ENCODE measurements around the gene CARD6.
"Not testable (repeated sequence)": the region's sequence is repeated elsewhere in the genome, so short reads cannot be mapped to it uniquely, and the experiment has no call there.

CARD6 gene

DNA sequence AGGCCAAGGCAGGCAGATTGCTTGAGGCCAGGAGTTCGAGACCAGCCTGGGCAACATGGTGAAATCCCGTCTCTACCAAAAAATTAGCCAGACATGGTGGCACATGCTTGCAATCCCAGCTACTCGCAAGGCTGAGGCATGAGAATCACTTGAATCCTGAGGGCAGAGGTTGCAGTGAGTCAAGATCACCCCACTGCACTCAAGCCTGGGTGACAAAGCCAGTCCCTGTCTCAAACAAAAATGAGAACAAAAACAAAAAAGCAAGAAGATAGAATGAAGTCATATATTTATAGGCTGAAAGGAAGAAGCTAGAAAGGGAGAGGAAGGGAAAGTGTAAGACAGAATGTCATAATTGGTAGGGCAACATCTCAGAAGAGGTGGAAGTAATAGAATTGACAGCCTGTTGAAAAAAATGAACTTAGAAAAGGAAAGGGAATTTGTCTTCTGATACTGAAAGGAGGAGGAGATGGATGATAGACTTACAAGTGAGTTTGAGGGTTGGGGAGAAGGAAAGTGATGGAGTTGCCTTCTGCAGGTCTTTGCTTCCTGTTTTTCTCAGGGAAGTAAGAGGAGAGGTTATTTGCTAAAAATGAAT is 32.2 kb downstream of the CARD6 start:
- no peak for DNase-seq (ENCODE audit: low read depth in 2 of 2, low spot score in 1 of 2)

DNA sequence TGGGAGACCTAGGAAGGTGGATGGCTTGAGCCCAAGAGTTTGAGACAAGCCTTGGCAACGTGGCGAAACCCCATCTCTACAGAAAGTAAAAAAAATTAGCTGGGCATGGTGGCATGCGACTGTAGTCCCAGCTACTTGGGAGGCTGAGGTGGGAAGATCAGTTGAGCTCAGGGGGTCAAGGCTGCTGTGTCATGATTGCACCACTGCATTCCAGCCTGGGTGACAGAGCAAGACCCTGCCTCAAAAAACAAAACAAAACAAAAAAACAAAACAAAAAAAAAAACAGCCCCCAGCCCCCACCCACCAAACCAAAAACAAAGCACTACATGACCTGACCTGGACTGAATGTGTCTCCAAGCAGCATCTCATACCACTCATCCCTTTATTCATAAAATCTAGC is 34.8 kb downstream of the CARD6 start:
- DNase-seq (ENCODE audit: low read depth in 2 of 2, low spot score in 1 of 2): no peak

DNA sequence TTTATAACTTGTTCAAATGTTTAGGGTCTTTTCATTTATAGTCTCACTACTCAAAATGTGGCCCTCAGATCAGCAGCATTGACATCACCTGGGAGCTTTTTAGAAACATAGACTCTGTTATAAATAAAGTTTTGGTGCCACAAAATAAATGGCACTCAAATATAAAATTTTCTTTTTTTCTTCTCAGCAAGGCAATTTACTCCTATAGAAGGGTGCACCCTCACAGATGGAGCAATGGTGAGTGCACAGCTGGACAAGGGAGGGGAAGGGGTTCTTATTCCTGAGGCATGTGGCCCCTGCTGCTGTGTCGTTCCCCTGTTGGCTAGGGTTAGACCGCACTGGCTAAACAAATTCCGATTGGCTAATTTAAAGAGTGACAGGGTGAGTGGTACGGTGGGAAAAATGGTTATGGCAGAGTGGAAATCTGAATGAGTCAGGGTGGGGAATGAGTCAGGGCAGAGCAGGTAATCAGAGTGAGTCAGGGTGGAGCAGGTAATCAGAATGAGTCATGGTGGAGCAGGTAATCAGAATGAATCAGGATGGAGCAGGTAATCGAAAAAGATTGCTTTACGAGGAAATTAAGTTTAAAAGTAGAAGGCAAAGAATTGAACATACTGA is 36.3 kb downstream of the CARD6 start:
- DNase-seq (ENCODE audit: low read depth in 2 of 2, low spot score in 1 of 2): no peak

DNA sequence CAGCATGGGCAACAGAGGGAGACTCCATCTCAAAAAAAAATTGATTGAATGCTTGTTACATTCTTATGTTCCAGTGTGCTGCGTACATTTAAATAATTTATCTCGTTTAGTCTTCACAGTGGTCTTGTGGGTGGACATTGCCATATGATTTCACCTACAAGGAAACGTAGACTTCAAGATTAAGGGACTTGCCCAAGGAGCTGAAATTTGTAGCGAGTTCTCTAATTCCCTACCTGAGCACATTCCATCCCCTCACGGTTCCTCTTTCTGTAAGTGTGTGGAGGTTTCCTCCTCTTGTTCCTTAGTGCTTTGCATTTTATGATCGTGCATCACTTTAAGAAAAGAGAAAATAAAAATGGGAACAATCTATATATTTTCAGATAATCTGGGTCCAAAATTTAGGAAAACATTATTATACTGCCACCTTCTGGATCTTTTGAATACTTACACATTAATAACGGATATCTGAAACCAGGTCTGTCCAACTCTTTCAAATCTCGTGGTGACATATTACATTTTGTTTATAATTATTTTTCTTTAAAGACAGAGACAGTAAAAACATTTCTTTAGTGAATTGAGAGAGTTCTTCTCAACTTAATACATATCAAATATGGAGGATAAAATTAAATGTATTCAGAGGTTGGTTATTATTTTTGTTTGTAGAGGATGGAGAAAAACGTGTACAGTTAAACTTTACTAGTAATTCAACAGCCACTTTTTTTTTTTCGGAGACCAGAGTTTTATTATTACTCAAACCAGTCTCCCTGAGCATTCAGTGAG is 38.2 kb downstream of the CARD6 start:
- no peak for DNase-seq (ENCODE audit: low read depth in 2 of 2, low spot score in 1 of 2)

DNA sequence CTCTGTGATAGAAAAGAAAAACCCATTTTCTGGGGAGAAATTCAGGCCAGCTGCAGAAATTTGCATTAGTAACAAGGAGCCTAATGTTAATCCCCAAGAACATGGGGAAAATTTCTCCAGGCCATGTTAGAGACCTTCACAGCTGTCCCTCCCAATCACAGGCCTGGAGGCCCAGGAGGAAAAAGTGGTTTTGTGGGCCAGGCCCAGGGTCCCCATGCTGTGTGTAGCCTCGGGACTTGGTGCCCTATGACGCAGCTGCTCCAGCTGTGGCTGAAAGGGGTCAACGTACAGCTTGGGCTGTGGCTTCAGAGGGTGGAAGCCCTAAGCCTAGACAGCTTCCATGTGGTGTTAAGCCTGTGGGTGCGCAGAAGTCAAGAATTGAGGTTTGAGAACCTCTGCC is 41.1 kb downstream of the CARD6 start:
- no peak for DNase-seq (ENCODE audit: low read depth in 2 of 2, low spot score in 1 of 2)

DNA sequence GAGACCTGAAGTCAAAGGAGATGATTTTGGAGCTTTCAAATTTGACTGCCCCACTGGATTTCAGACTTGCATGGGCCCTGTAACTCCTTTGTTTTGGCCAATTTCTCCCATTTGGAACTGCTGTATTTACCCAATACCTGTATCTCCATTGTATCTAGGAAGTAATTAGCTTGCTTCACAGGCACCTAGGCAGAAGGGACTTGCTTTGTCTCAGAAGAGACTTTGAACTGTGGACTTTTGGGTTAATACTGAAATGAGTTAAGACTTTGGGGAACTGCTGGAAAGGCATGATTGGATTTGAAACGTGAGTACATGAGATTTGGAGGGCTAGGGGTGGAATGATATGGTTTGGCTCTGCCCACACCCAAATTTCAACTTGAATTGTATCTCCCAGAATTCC is 41.9 kb downstream of the CARD6 start:
- not testable (repeated sequence) for DNase-seq (ENCODE audit: low read depth in 2 of 2, low spot score in 1 of 2)

DNA sequence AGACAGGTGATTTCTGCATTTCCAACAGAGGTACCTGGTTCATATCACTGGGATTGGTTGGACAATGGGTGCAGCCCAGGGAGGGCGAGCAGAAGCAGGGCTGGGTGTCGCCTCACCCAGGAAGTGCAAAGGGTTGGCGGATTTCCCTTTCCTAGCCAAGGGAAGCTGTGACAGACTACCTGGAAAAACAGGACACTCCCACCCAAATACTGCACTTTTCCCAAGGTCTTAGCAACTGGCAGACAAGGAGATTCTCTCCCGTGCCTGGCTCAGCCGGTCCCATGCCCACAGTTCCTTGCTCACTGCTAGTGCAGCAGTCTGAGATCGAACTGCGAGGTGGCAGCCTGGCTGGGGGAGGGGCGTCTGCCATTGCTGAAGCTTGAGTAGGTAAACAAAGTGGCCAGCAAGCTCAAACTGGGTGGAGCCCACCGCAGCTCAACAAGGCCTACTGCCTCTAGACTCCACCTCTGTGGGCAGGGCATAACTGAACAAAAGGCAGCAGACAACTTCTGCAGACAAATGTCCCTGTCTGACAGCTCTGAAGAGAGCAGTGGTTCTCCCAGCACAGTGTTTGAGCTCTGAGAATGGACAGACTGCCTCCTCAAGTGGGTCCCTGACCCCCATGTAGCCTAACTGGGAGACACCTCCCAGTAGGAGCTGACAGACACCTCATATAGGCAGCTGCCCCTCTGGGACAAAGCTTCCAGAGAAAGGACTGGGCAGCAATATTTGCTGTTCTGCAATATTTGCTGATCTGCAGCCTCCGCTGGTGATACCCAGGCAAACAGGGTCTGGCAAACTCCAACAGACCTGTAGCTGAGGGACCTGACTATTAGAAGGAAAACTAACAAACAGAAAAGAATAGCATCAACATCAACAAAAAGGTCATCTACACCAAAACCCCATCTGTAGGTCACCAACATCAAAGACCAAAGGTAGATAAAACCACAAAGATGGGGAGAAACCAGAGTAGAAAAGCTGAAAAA is 54.6 kb downstream of the CARD6 start:
- DNase-seq (ENCODE audit: low read depth in 2 of 2, low spot score in 1 of 2): not testable (repeated sequence)

DNA sequence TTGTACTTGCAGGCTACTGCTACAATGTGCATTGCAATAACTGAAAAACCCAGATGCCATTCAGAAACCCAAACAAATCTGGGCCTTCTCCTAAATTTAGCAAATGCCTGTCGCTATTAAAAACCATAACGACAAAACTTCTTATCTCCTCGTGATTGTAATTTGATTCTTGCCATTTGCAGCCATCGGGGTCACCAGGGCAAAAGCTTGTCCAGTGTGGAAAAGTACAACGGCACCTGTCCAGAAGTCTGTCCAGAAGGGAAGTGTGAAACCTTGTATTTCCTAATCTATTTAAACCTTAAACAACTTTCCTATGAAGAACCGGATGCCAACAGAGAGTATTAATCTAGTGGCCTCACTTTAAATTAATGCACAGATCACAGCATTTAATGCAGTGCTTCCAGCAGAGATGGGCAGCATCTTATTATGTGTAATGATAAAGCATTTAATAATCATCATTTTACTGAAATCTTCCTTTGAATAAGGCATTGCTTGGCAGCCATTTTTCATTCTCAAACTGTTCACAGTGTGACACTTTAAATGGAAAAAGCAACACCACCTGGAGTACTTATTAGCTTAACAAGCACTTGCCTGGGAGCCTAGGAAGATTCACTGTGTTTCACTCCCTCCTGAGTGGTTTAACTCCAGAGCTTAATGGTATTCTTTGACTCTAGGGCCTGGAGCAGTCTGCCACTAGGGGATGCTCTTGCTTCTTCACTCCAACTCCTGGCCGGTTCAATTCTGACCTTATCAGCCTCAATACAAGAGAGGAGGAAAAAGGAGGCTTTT is 63.2 kb downstream of the CARD6 start:
- DNase-seq (ENCODE audit: low read depth in 2 of 2, low spot score in 1 of 2): no peak

DNA sequence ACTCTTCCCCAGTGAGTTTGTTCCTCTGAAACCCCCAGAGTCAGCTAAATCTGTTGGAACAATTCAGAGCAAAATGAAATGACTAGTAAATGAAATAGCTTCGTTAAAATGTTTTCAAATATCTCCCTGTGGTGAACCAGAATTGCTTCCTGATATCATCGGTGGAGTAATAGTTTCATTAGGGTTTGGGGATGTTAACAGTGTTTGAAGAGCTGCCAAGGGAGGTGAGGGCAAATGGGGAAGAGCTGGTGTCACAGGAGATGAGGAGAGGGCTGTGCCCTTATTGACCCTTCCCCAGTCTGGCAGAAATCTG is 63.8 kb downstream of the CARD6 start:
- DNase-seq (ENCODE audit: low read depth in 2 of 2, low spot score in 1 of 2): no peak

DNA sequence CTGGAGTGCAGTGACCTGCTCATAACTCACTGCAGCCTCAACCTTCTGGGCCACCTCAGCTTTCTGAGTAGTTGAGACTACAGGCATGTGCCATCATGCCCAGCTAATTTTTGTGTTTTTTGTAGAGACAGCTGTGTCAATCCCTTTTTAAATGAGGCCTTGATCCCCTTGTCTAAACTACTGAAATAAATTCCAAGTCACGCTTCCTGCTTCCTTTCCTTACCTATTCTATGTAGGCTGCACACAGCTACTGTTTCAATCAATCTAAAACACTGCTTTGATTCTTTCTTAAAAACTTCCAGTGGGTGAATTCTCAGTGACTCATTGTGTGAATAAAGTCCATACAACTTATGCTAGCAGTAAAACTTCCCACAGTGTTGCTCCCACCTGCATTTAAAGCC is 65.2 kb downstream of the CARD6 start:
- no peak for DNase-seq (ENCODE audit: low read depth in 2 of 2, low spot score in 1 of 2)

DNA sequence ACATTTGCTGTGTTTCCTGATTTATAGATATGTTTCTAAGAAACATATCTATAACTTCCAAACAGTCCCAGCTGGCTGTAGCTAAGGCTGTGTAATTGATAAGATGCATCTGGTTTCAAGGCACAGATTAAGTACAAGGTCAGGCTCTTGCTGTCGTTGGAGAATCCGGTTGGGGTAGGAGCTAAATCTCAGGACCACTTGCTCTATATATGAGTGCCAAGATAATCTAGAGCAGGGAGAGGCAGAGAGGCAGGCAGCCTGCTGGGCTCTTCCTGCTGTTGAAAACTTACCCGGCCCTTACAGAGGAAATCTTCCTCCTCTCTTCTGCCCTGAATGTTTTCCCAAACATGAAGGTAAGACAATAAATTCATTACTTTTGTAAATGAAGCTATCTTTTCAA is 68.1 kb downstream of the CARD6 start, which contains the start of gene C7:
Gene C7 (plus strand): TSS at position 234 of the 400 bp plus-strand sequence. CDS start 114 bp downstream, at position 348.
- DNase-seq (ENCODE audit: low read depth in 2 of 2, low spot score in 1 of 2): no peak

DNA sequence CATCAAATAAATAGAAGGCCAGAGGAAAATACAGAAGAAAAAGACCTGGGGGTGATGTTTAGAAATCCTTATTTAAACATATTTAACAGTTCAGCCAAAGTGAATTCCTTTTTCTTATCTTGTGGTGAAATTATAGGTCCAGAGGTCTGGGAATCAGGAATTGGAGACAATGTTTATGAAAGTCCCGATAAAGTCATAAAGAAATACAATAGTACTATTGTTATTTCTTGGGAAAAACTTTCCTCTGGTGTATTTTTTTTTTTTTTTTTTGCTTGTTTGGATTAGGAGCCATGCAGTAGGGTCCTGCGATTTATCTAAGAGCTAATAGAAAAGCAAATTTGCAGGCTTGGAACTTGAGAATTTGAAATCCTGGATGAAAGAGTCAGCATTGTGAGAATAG is 68.6 kb downstream of the CARD6 start:
- no peak for DNase-seq (ENCODE audit: low read depth in 2 of 2, low spot score in 1 of 2)

Measured in stimulated activated CD8-positive, alpha-beta memory T cell treated with anti-CD3 and anti-CD28 coated beads, Interleukin-4, amount 100 ng/mL, for 1 hour (primary cell).